ENCODE data around the gene SPATA3.
"Not testable (repeated sequence)": the region's sequence is repeated elsewhere in the genome, so short reads cannot be mapped to it uniquely, and the experiment has no call there.

Gene SPATA3

DNA sequence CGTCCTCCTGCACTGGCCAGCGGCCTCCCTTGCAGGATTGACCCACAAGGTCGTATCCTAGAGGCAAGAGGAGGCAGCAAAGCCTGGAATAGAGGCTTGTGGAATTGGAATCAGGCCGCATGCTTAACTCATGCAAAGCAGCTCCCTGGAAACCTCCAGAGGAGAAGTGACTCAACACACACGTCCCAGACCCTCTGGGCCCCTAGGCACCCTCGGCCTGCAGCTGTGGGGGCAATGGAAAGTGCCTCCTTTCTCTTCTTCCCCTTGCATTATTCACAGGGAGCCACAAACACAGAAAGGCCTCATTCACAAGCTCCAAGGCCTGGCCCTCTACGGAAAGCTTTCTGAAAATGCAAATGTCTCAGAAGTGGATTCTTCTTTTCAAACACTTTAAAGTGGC lies 19.6 kb downstream of the SPATA3 start:
- TF ChIP-seq, protein P1, sequence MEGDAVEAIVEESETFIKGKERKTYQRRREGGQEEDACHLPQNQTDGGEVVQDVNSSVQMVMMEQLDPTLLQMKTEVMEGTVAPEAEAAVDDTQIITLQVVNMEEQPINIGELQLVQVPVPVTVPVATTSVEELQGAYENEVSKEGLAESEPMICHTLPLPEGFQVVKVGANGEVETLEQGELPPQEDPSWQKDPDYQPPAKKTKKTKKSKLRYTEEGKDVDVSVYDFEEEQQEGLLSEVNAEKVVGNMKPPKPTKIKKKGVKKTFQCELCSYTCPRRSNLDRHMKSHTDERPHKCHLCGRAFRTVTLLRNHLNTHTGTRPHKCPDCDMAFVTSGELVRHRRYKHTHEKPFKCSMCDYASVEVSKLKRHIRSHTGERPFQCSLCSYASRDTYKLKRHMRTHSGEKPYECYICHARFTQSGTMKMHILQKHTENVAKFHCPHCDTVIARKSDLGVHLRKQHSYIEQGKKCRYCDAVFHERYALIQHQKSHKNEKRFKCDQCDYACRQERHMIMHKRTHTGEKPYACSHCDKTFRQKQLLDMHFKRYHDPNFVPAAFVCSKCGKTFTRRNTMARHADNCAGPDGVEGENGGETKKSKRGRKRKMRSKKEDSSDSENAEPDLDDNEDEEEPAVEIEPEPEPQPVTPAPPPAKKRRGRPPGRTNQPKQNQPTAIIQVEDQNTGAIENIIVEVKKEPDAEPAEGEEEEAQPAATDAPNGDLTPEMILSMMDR (IDR thresholded peaks at IDR 0.05; ENCODE audit: low read depth, low read length) = no peak
- no peaks in the 10 kb centered on the region for H3K36me3 ChIP-seq
- DNase-seq = no peak
- no peaks in the 10 kb centered on the region for H3K27me3 ChIP-seq (ENCODE audit: insufficient read depth, low read depth, severe bottlenecking)
- no peak overlapping the region for H3K27ac ChIP-seq
- no peaks in the 10 kb centered on the region for H3K9me3 ChIP-seq (ENCODE audit: severe bottlenecking)
- H3K4me3 ChIP-seq (ENCODE audit: low read depth, low read length) = no peak overlapping the region

DNA sequence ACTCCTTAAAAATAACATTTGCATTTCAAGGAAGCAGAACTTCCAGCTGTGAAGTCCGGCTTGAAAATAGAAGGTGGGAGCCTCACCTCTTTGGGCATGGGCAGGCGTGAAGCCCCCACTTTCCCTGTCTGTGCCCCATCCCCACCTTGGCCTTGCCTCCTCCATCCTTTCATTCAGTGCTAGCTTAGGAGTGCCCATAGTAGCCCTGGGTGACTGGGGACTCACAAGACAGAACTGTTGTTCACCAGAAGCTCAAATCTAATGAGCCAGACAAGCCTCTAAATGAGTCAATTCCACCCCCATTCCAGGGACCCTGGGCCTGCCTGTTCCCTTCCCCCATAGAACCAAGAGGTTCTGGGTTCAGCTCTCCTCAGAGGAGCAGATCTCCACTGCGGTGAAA lies 20.0 kb downstream of the SPATA3 start:
- no peak for DNase-seq
- TF ChIP-seq, protein P1 (IDR thresholded peaks at IDR 0.05; ENCODE audit: low read depth, low read length) = no peak
- Histone ChIP-seq H3K4me3 (ENCODE audit: low read depth, low read length) (no peak overlapping the region), H3K27ac (no peak overlapping the region), H3K36me3 (no peaks in the 10 kb centered on the region), H3K27me3 (ENCODE audit: insufficient read depth, low read depth, severe bottlenecking) (no peaks in the 10 kb centered on the region), H3K9me3 (ENCODE audit: severe bottlenecking) (no peaks in the 10 kb centered on the region)

DNA sequence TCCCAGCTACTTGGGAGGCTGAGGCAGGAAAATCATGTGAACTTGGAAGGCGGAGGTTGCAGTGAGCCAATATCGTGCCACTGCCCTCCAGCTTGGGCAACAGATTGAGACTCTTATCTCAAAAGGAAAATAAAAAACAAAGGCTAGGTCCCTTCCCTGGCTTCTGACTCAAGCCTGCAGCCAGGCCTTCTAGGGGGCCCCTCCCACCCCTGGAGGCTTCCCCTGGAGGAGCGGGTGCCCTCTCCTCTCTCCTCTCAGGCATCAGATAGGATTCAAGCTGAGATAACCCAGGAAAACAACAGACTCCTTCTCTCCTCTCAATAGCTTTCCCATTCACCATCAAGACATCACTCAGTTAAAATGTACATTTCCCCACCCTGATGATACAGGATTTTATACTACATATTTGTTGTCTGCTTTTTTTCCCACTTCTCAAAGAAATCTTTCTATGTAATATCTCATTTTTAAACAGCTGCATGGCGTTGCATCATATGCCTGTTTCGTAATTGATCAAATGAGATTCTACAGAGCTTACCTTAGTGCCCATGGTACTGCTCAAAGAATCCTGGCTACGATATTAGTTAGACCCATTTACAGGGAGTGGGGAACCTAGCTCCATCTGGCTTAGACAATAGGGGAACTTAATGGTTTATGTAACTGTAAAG lies 20.8 kb downstream of the SPATA3 start:
- H3K4me3 ChIP-seq (ENCODE audit: low read depth, low read length) = no peak overlapping the region
- DNase-seq = no peak
- H3K27ac ChIP-seq = no peak overlapping the region
- no peaks in the 10 kb centered on the region for H3K27me3 ChIP-seq (ENCODE audit: insufficient read depth, low read depth, severe bottlenecking)
- no peaks in the 10 kb centered on the region for H3K36me3 ChIP-seq
- H3K9me3 ChIP-seq (ENCODE audit: severe bottlenecking) = no peaks in the 10 kb centered on the region
- TF ChIP-seq, protein P1 (IDR thresholded peaks at IDR 0.05; ENCODE audit: low read depth, low read length) = no peak

DNA sequence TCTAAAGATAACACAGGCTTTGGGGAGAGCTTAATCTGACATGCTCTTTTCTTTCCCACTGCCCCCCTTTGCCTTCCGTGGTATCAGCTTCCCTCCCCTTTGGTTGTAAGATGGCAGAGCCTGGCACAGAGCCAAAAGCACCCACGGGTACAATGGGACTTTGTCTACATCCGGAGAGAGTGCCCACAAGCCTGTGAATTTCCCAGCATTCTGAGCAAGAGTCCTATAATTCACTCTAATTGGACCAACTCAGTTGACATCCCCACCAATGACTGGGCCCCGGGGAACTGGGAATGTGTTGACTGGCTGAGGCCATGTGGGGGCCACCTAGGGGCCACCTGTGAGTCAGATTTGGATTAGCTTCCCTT lies 21.3 kb downstream of the SPATA3 start:
- H3K27me3 ChIP-seq (ENCODE audit: insufficient read depth, low read depth, severe bottlenecking) = no peaks in the 10 kb centered on the region
- DNase-seq = no peak

DNA sequence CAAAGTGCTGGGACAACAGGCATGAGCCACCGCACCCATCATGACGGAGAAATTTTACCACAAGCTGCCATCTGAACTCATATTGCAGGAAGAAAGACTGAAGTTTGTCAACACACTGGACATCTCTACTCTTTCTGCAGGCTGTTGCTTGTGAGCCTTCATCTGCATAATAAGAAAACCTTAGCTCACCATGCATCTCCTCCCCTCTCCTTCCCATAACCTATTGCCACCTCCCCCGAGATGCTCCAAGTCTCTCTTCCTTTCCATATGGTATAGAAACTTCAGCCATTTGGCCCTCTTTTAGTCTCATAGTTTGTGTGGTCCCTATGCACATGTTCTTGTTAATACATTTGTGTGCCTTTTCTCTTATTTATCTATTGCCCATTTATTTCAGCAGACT lies 22.3 kb downstream of the SPATA3 start:
- Histone ChIP-seq H3K36me3 (no peaks in the 10 kb centered on the region), H3K27ac (no peak overlapping the region), H3K4me3 (ENCODE audit: low read depth, low read length) (no peak overlapping the region), H3K27me3 (ENCODE audit: insufficient read depth, low read depth, severe bottlenecking) (no peaks in the 10 kb centered on the region), H3K9me3 (ENCODE audit: severe bottlenecking) (no peaks in the 10 kb centered on the region)
- TF ChIP-seq, protein P1 (IDR thresholded peaks at IDR 0.05; ENCODE audit: low read depth, low read length) = no peak
- no peak for DNase-seq

More for the DNA sequence above, 21.3 kb downstream of the SPATA3 start:
- no peaks in the 10 kb centered on the region for H3K9me3 ChIP-seq (ENCODE audit: severe bottlenecking)
- no peak overlapping the region for H3K27ac ChIP-seq
- no peaks in the 10 kb centered on the region for H3K36me3 ChIP-seq
- TF ChIP-seq, protein P1 (IDR thresholded peaks at IDR 0.05; ENCODE audit: low read depth, low read length) = no peak
- no peak overlapping the region for H3K4me3 ChIP-seq (ENCODE audit: low read depth, low read length)

DNA sequence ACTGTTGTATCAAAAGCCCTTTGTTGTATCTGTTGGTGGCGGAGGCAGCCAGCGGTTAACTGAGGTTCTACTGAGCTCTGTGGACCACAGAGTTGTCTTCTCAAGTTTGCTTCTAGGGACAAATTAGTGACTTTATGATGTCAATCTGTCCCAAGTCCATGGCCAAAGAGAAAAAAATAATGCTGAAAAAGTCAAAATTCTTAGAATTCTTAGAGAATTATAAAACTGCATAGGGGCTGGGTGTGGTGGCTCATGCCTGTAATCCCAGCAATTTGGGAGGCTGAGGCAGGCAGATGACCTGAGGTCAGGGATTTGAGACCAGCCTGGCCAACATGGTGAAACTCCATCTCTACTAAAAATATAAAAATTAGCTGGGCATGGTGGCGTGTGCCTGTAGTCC lies 29.1 kb downstream of the SPATA3 start:
- H3K27me3 ChIP-seq (ENCODE audit: insufficient read depth, low read depth, severe bottlenecking); H3K9me3 ChIP-seq (ENCODE audit: severe bottlenecking): not testable (repeated sequence)

More for the DNA sequence above, 29.1 kb downstream of the SPATA3 start:
- not testable (repeated sequence) for H3K36me3 ChIP-seq; DNase-seq; H3K27ac ChIP-seq; H3K4me3 ChIP-seq (ENCODE audit: low read depth, low read length)
